HFF-Myc (cell line): ENCODE results near the gene KCNJ18.
"Not testable (repeated sequence)": the region's sequence is repeated elsewhere in the genome, so short reads cannot be mapped to it uniquely, and the experiment has no call there.

Experiments
- DNase-seq: peaks from one replicate; pipeline ENCODE4 v3.0.0-alpha.2; 2011; ENCODE audit warnings: low read depth; ENCODE audit errors: extremely low read depth
- H3K4me3 ChIP-seq: replicated peaks from 2 replicates; pipeline ENCODE4 v1.5.1; 2011; ENCODE audit warnings: low read depth, mild to moderate bottlenecking, control low read depth, low read length
- CTCF ChIP-seq: IDR thresholded peaks from 2 replicates; pipeline ENCODE4 v1.5.1; 2012; ENCODE audit warnings: mild to moderate bottlenecking, low read depth, low read length, control low read depth; ENCODE audit errors: missing control alignments

KCNJ18 gene

DNA sequence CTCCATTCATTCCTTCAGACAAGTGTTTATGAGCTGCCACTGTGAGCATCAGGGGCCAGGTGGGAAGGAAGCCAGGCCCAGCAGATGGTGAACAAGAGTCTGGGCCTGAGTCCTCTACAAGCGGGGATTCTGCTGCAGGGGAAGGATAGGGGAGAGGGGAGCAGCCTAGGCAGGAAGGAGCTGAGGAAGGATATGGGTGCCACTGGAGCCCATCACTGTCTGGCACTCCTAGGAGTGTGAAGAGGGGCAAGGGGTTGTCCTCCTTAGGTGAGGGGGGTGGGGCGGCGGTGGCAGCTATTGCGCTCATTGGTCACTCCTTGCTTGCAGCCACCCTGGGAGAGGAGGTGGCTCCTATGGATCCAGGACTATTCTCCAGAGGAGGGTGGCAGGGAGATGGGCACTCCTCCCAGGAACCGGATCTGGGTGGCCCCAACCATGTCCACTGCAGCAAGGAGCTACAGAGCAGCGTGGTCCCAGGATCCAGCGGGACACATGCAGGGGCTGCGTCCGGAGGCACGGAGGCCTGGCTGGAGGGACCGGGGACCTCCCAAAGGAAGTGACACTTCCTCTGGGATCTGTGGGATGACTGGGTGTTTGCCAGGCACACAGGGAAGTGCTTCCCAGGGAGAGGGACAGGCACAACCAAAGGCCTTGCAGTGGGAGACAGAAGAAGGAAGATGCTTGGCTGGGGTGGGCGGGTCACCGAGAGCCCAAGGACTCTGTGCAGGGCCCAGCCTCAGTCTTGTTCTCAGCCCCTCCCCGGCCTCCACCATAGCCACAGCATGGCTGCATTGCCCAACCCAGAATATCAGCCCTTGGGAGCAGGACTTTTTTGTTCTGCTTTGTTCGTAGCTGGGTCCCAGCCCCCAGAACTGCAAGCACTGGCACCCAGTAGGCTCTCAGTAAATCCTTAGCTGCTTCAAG lies 16.6 kb downstream of the KCNJ18 start:
- H3K4me3 ChIP-seq, DNase-seq: not testable (repeated sequence)

- not testable (repeated sequence) for DNase-seq, H3K4me3 ChIP-seq
Measured at GRCh38 chr17:21709994-21710393, 17.7 kb downstream of the KCNJ18 start.

- not testable (repeated sequence) for H3K4me3 ChIP-seq, DNase-seq
Measured at GRCh38 chr17:21710486-21710885, 18.2 kb downstream of the KCNJ18 start.

DNA sequence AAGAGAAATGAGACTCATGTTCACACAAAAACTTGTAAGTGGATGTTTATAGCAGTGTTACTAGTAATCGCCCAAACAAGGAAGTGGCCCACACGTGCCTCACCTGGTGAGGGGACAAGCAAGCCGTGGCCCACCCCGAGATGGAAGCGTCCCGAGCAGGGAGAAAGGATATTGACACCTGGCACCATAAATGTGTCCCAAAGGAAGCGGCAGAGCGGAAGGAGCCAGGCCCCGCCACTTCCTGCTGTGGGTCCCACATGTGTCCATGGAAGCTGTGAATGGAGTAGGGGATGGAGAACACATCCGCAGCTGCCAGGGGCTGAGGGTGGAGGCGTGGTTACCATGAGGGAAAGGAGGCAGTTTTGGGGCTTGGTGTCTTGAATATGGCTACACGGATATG lies 18.9 kb downstream of the KCNJ18 start:
- no peak overlapping the region for H3K4me3 ChIP-seq
- DNase-seq = no peak
- no peak for TF ChIP-seq CTCF

DNA sequence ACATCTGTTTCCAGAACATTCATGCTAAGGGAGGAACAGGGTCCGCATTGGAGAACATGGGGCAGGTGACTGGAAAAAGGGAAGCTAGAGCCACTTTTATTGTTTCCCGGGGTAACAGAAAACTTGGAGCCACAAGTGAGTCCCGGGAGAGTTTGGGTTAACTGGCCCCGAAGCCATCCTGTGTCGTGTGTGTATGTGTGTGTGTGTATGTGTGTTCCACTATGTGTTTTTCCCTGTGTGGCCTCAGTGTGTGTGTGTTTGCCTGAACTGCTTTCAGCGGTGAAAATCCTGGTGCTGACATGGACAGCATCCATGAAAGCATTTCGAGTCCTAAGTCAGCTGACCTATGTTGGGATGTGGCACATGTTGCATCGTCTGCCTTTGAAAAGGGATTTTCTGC lies 20.7 kb downstream of the KCNJ18 start:
- not testable (repeated sequence) for H3K4me3 ChIP-seq, DNase-seq

DNA sequence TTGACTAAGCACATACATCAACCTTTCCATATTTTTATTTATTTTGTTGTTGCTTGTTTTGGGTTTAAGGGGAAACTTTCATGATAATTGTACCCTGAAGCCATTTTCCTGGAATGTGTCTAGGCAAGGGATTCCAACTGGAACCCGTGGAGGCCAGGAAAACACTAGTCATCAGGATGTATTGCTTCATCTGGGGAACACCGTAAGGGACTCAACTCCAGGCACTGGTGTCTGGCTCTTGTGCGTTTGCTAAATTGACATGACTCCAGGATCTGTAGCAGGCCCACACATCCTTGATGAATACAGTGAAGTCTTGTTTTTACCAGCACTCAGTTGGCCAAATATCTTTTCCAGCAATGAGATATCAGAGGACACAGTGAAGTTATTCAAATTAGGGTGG lies 21.3 kb downstream of the KCNJ18 start:
- H3K4me3 ChIP-seq, DNase-seq: not testable (repeated sequence)

- not testable (repeated sequence) for H3K4me3 ChIP-seq, DNase-seq
Measured at GRCh38 chr17:21714676-21715075, 22.4 kb downstream of the KCNJ18 start.

DNA sequence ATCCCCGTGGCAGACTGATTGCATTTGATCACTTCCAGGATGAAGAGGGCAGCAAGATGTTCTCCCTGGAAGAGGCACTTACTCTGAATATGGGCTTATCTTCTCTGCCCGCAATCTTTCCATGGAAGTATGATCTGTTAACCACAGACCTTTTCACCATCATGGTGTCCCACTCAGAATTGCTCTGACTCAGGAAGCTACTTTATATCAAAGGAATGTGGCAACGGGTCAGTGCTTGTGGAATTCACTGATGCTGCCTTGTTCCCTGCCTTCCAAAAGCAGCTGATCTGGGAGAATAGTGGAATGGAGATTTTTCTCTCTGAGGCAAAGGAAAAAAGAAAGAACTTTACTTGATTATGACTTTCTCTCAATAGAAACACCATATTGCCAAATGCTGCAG lies 23.6 kb downstream of the KCNJ18 start:
- not testable (repeated sequence) for DNase-seq, H3K4me3 ChIP-seq

DNA sequence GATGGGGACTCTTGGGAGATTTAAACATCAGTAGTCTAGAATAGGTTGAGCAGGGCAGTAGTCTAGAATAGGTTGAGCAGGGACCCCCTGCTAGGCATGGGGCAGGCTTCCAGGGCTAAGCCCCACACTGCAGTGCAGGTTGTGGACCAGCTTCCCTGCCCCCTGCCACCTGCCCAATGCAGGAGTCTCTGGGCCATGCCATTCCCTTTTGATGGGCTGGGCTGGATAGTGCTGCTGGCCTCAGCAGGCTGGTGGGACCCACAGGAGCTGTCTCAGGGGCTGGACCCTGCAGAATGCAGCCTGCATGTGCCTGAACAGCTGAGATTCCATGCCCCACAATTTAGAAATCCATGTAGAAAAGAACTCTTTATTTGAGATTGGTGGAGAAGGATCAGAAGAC lies 26.6 kb downstream of the KCNJ18 start:
- DNase-seq, H3K4me3 ChIP-seq: not testable (repeated sequence)

DNA sequence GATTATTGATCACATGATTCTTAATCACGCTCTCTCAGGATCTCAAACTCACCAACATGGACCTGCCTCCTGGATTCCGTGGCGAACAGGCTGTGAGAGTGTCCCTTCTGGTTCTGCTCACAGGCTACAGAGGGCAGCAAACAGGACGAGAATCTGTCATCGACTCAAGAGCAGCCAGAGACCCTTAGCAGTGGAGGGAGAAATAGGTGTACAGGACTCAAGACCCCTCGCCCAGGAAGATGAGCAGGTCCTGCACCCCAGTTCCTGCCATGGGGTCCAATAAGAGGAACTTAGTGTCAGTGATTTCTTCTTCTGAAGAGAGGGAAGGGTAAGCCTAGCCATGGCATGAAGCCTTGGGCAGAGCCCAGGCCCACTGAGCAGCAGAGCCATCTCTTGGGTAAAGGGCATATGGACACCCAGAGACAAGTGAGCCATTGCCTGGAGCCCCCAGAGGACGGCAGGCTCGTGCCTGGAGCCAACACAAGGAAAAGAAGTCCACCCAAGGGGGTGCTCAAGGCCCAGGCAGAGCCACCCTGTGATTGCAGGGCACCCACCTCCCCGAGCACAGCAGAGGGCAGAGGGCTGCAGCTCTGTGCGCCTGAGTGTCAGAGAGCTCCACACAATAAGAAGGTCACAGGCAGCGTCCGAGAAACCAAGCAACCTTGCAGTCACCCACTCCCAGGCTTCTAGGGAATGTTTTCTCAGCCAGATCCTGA lies 27.3 kb downstream of the KCNJ18 start:
- H3K4me3 ChIP-seq, DNase-seq: not testable (repeated sequence)

GRCh38 chr17:21720566-21720965 lies 28.2 kb downstream of the KCNJ18 start:
- not testable (repeated sequence) for DNase-seq, H3K4me3 ChIP-seq

DNA sequence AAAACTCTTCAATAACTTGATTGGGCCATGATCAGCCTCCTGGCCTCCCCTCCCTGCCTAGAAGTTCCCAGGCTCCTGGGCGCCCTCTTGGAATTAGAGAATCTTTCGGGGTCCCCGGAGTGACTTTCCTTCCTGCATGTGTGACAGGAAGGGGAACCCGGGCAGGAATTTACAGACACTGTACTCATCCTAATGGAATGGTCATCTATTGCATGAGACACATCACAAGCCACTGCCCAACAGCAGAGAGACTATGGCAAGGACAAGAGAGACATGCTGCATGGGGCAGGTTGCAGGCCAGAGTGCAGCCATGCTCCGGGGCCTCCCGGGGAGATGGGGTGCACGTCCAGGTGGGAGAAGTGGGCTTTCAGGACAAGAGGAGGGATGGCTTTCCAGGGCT lies 29.9 kb downstream of the KCNJ18 start:
- not testable (repeated sequence) for H3K4me3 ChIP-seq, DNase-seq

DNA sequence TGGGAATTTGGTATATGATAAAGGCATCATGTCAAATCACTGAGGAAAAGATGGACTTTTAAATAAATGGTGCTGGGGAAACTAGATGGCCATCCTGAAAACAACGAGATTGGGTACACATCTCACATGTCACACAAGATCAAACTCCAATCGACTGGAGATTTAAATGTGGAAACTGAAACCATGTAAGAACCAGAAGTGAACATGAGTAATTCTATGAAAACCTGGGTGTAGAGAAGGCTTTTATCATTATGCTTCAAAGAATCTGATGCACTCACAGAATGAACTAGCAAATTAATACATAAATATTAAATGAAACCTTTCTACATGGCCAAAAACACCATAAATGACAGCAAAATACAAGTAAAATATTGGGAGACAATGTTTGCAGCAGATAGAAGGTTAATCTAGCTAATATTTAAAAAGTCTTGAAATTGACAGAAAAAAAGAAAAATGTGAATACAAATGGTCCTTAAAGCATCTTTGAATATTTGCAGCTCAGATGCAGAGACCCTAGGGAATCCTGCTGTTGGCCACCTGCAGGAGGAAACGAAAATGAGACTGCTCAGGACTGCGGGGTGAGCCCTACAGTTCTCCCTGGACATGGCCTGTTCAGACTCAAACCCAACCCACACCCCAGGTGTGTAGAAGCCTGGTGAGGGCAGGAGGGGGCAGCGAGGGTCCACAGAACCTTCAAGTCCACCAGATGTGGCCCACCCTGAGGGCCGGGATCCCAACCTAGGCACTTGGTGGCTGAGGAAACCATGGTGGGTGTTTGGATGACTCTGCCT lies 32.1 kb downstream of the KCNJ18 start:
- not testable (repeated sequence) for DNase-seq, H3K4me3 ChIP-seq

DNA sequence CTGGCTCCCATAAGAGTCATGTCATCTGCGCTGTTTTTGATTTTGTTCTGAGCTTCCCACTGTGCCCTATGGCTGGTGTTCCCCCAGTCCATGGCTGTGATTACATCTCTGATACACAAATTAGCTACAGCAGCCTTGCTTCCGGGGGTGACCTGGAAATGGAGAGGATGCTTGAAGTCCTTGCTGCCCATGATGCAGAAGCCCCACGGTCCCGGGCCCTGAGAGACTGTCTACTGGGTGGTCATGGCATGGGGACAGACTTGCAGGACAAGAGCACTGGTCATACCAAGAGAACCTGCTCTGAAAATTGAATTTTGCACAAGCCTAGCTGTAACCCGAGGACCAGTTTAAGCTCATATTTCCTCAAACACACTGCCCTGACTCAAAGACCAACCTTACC lies 38.8 kb downstream of the KCNJ18 start:
- not testable (repeated sequence) for DNase-seq, H3K4me3 ChIP-seq

DNA sequence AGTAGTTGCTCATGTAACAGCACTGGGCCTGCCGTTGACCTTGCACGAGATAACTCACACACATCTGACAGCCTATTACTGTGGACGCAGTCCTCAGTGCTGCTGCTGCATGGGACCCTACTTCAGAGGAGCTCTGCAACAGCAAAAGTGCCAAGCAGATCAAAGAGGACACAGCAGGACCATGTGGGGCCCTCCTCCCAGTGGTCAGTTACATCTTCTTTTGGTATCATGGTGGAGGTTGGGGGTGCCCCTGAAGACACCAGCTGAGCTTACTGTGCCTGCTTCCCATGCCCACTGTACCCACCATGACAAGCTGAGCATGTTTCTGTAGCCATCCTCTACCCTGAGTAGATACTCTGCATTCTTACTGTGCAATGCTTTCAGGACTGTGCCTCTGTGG lies 41.6 kb downstream of the KCNJ18 start:
- not testable (repeated sequence) for DNase-seq, H3K4me3 ChIP-seq

DNA sequence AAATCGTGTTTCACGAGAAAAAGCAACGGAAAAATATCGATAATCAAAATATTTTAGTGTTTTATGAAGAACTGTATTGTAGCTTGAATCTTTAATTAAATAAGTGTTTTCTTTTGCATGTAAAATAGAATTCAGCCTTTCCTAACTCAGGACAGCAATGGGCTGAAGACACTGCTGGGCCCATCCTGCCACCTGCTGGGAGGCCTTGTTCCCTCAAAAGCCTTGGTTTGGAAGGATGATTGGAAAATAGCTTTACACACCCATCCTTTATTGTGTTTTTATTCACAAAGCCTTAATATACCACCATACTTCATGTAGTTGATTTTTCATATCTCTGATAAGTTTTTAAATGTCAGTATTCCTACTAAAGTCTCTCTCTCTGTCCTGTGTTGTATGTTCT lies 43.5 kb downstream of the KCNJ18 start:
- not testable (repeated sequence) for DNase-seq

DNA sequence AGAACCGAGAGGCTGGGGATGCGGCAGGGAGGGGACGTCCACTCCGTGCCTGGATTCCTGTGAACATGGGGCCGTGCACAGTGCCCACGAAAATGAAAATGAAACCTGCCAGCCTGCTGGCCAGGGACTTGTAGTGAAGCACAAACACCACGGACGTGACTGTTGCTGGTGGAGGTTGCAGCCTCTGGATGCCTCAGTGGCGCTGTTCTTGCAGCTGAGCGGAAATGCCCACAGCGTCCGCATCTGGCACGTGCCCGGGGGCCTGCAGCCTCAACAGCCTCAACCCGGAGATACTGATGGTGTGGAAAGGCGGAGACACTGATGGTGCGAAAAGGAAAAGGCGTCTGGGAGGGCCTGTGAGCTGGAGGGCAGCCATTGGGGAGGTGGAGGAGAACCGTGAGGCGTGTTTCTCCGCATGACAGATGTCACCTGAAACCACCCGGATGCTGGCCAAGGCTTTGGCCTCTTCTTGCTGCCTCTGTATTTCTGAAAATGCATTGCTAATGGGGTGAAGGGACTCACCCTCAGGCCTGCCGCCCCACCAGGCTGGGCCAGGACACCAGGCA lies 44.8 kb downstream of the KCNJ18 start:
- not testable (repeated sequence) for H3K4me3 ChIP-seq, DNase-seq

More for the DNA sequence above, 43.5 kb downstream of the KCNJ18 start:
- not testable (repeated sequence) for H3K4me3 ChIP-seq
